A549 (cell line): Measurements from ENCODE around the gene ARHGEF1. TPM values are rescaled to one million over a fixed set of nuclear protein-coding genes. Genes with fewer than 3 reads are reported as not detected.

ENCODE experiments used
- ATAC-seq, 2 experiments: fragments of 200-7000 bp in 1 of 2; fragments of >200 bp in 1 of 2; cut with Nextera tagmentation in 1 of 2; cut with Tn5 transposase in 1 of 2; 3 replicates each; pipeline versions ENCODE4 v1.8.0 to v1.9.1; 2018 to 2020; ENCODE audit warnings: mild to moderate bottlenecking in 1 of 2, moderate library complexity in 1 of 2
- CTCF ChIA-PET: fragments of 300-600 bp; sonication (Branson Sonifier 250); formaldehyde crosslinking; extraction: SDS; loops from one replicate; lab custom pipeline; 2021; ENCODE audit warnings: antibody characterized with exemption, inconsistent platforms; lab: Yijun Ruan, JAX
- POLR2A ChIA-PET: fragments of 350-600 bp; formaldehyde crosslinking; extraction: SDS; loops from one replicate; lab custom pipeline; 2021; ENCODE audit warnings: antibody characterized with exemption, inconsistent platforms; lab: Yijun Ruan, JAX
- DNase-seq, 2 experiments: peaks; one replicate each; pipeline versions ENCODE4 v3.0.0 to v3.0.0-alpha.2; 2011 to 2016; ENCODE audit warnings: low read depth in 1 of 2, low spot score in 1 of 2
- FAIRE-seq: peaks from 2 replicates; lab custom pipeline; 2011; peaks lifted over from hg19 to GRCh38; lab: Jason Lieb, UNC
- H3K27ac ChIP-seq, 2 experiments: fragments of >200 bp; sonication (Bioruptor Twin); formaldehyde crosslinking; 3 replicates each; pipeline ENCODE4 v1.5.1; 2016 to 2017
- H3K4me1 ChIP-seq: fragments of >200 bp; sonication (Bioruptor Twin); formaldehyde crosslinking; 3 replicates; pipeline ENCODE4 v1.6.1; 2016
- H3K4me2 ChIP-seq: fragments of >200 bp; sonication (Bioruptor Twin); formaldehyde crosslinking; 3 replicates; pipeline ENCODE4 v1.6.1; 2016
- H3K4me3 ChIP-seq: fragments of >200 bp; sonication (Bioruptor Twin); formaldehyde crosslinking; 3 replicates; pipeline ENCODE4 v1.5.1; 2016
- H3K9me3 ChIP-seq: fragments of >200 bp; sonication (Bioruptor Twin); formaldehyde crosslinking; 3 replicates; pipeline ENCODE4 v1.6.1; 2016
- ATOH8 ChIP-seq: fragments of 250-450 bp; sonication (Bioruptor Pico); IDR thresholded peaks from 2 replicates; pipeline ENCODE4 v1.5.0; 2020; ENCODE audit warnings: low read depth, mild to moderate bottlenecking, moderate library complexity
- BCL3 ChIP-seq: fragments of >200 bp; sonication (Bioruptor Twin); formaldehyde crosslinking; IDR thresholded peaks from 3 replicates; pipeline ENCODE4 v1.6.1; 2016
- CBX8 ChIP-seq: fragments of 200-600 bp; sonication (generic); IDR thresholded peaks from 2 replicates; pipeline ENCODE4 v1.6.1; 2016
- CHD2 ChIP-seq: fragments of 150-350 bp; IDR thresholded peaks from 2 replicates; pipeline ENCODE4 v1.6.1; 2014; ENCODE audit warnings: low read length; ENCODE audit not compliant: partially characterized antibody
- CTCF ChIP-seq: fragments of >200 bp; sonication (Bioruptor Twin); formaldehyde crosslinking; IDR thresholded peaks from 3 replicates; pipeline ENCODE4 v1.5.1; 2016
- EHF ChIP-seq: fragments of 250-450 bp; sonication (Bioruptor Pico); IDR thresholded peaks from 2 replicates; pipeline ENCODE4 v1.5.0; 2020; ENCODE audit warnings: mild to moderate bottlenecking
- EP300 ChIP-seq, 2 experiments: fragments of >200 bp; sonication (Bioruptor Twin); formaldehyde crosslinking; IDR thresholded peaks; 2 replicates in 1 of 2; 3 replicates in 1 of 2; pipeline ENCODE4 v1.6.1; 2016 to 2017
- FOSB ChIP-seq: fragments of 250-450 bp; sonication (Bioruptor Pico); IDR thresholded peaks from 2 replicates; pipeline ENCODE4 v1.5.0; 2020; ENCODE audit warnings: mild to moderate bottlenecking, moderate library complexity
- FOSL2 ChIP-seq, 2 experiments: fragments of 450-650 bp in 1 of 2; fragments of >200 bp in 1 of 2; sonication (Bioruptor Twin) in 1 of 2; formaldehyde crosslinking; IDR thresholded peaks; 2 replicates each; pipeline versions ENCODE4 v1.5.0 to v1.6.1; 2016 to 2020; ENCODE audit warnings: mild to moderate bottlenecking in 1 of 2, moderate library complexity in 1 of 2
- HDAC2 ChIP-seq: fragments of 200-600 bp; sonication (generic); IDR thresholded peaks from 2 replicates; pipeline ENCODE4 v1.6.1; 2016
- HEYL ChIP-seq: fragments of 250-450 bp; sonication (Bioruptor Pico); IDR thresholded peaks from 2 replicates; pipeline ENCODE4 v1.8.0; 2021; ENCODE audit warnings: mild to moderate bottlenecking, moderate library complexity
- HOXA7 ChIP-seq: fragments of 250-450 bp; sonication (Bioruptor Pico); IDR thresholded peaks from 2 replicates; pipeline ENCODE4 v1.5.0; 2020; ENCODE audit warnings: mild to moderate bottlenecking, moderate library complexity
- HOXB5 ChIP-seq: fragments of 250-450 bp; sonication (Bioruptor Pico); IDR thresholded peaks from 2 replicates; pipeline ENCODE4 v1.5.0; 2020; ENCODE audit warnings: mild to moderate bottlenecking, moderate library complexity
- JUNB ChIP-seq: fragments of >200 bp; sonication (Bioruptor Twin); formaldehyde crosslinking; IDR thresholded peaks from 2 replicates; pipeline ENCODE4 v1.6.1; 2016
- KDM1A ChIP-seq: fragments of 200-600 bp; sonication (generic); IDR thresholded peaks from 2 replicates; pipeline ENCODE4 v1.6.1; 2016; ENCODE audit warnings: low read depth, mild to moderate bottlenecking
- MYC ChIP-seq: IDR thresholded peaks from 2 replicates; pipeline ENCODE4 v1.6.1; 2012; ENCODE audit warnings: mild to moderate bottlenecking, inconsistent platforms, low read length, improper control_type of control experiment, borderline replicate concordance
- NR3C1 ChIP-seq: fragments of >200 bp; sonication (Bioruptor Twin); formaldehyde crosslinking; IDR thresholded peaks from 3 replicates; pipeline ENCODE4 v1.6.1; 2017
- PBX3 ChIP-seq: IDR thresholded peaks from 2 replicates; pipeline ENCODE4 v1.6.1; 2012
- POLR2AphosphoS2 ChIP-seq: conservative IDR thresholded peaks from 2 replicates; pipeline ENCODE4 v1.6.1; 2012; ENCODE audit warnings: low read length, improper control_type of control experiment, inconsistent platforms
- RARB ChIP-seq: fragments of 250-450 bp; sonication (Bioruptor Pico); IDR thresholded peaks from 2 replicates; pipeline ENCODE4 v1.8.0; 2021; ENCODE audit warnings: mild to moderate bottlenecking, moderate library complexity
- RCOR1 ChIP-seq: fragments of 150-350 bp; IDR thresholded peaks from 2 replicates; pipeline ENCODE4 v1.6.1; 2014; ENCODE audit warnings: antibody characterized with exemption, low read length, low read depth
- RNF2 ChIP-seq: fragments of 200-600 bp; sonication (generic); IDR thresholded peaks from 2 replicates; pipeline ENCODE4 v1.6.1; 2016; ENCODE audit warnings: low read depth, mild to moderate bottlenecking, antibody characterized with exemption, moderate library complexity, borderline replicate concordance
- SREBF2 ChIP-seq: fragments of 450-650 bp; IDR thresholded peaks from 2 replicates; pipeline ENCODE4 v1.6.1; 2014; ENCODE audit warnings: mild to moderate bottlenecking, moderate library complexity
- TFCP2L1 ChIP-seq: fragments of 250-450 bp; sonication (Bioruptor Pico); IDR thresholded peaks from 2 replicates; pipeline ENCODE4 v1.5.0; 2021; ENCODE audit warnings: mild to moderate bottlenecking
- ZC3H11A ChIP-seq: fragments of 450-650 bp; IDR thresholded peaks from 2 replicates; pipeline ENCODE4 v1.6.1; 2014; ENCODE audit warnings: antibody characterized with exemption, mild to moderate bottlenecking
- WGBS: methylation state at CpG from one replicate; pipeline ENCODE4 v1.1.6; 2017; ENCODE audit errors: missing lambda C conversion rate; 5-methylcytosine and 5-hydroxymethylcytosine counted together
- polyA plus RNA-seq, 4 experiments: library from polyadenylated mRNA; depleted of rRNA in 3 of 4; stranded (reverse); fragments of >200 nt; fragmentation: RNase III in 1 of 4; extraction: RNeasy Plus Mini Kit Qiagen cat#74134 plus additional on column Dnase treatment in 1 of 4; gene quantifications; 2 replicates in 3 of 4; 3 replicates in 1 of 4; pipeline ENCODE4 v1.2.3, GENCODE V29; 2011 to 2017
- TF ChIP-seq, protein P1 (sequence below): fragments of 150-350 bp; IDR thresholded peaks from 2 replicates; pipeline ENCODE4 v1.6.1; 2014; ENCODE audit warnings: low read depth, mild to moderate bottlenecking, low read length
- TF ChIP-seq, protein P2 (sequence below): fragments of >200 bp; sonication (Bioruptor Twin); formaldehyde crosslinking; IDR thresholded peaks from 2 replicates; pipeline ENCODE4 v1.6.1; 2016
- TF ChIP-seq, protein P3 (sequence below): fragments of 450-650 bp; IDR thresholded peaks from 2 replicates; pipeline ENCODE4 v1.6.1; 2014; ENCODE audit warnings: antibody characterized with exemption
- TF ChIP-seq, protein P4 (sequence below): IDR thresholded peaks from 2 replicates; pipeline ENCODE4 v1.6.1; 2012

The ARHGEF1 gene
- polyA plus RNA-seq, 2 of the 4 experiments (the other 2 are of a cell fraction): 38.0 to 84.2 TPM

DNA sequence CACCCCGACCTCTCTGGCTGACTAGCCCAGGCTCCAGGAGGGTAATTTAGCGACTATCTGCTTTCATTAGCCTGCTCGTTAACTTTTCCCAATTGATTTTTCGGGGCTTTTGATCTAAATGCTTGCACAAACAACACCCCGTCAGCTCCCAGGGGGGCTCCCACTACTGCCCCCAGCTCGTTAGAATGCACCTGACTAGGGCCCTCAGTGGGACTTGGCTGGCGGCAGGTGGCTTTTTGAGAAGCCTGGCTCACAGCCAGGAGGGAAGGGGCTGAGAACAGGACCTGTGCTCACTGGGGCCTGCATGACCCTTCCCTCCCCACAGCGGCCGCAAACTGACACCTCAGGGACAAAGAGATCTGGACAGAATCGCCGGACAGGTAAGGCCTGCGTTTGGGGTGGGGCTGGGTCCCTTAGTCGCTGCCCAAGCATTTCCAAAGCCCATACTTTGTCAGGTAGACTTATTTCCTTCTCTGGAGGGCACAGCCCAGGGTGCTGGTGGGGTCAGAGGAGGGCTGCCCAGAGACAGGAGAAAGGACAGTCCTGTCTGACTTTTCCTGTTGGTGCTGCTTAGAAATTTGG, 13.5 kb upstream of the ARHGEF1 start:
- no peak for DNase-seq
- H3K4me3 ChIP-seq: no peak overlapping the region
- no peak for FAIRE-seq
- H3K4me2 ChIP-seq: no peak overlapping the region
- ATAC-seq: no peak
- TF ChIP-seq CBX8 (no peak), NR3C1 (no peak), RCOR1 (no peak), EHF (CRISPR knock-in tag) (no peak), CTCF (no peak), ZC3H11A (no peak)
- TF ChIP-seq, protein P1, sequence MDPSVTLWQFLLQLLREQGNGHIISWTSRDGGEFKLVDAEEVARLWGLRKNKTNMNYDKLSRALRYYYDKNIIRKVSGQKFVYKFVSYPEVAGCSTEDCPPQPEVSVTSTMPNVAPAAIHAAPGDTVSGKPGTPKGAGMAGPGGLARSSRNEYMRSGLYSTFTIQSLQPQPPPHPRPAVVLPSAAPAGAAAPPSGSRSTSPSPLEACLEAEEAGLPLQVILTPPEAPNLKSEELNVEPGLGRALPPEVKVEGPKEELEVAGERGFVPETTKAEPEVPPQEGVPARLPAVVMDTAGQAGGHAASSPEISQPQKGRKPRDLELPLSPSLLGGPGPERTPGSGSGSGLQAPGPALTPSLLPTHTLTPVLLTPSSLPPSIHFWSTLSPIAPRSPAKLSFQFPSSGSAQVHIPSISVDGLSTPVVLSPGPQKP: no peak
- no peaks in the 10 kb centered on the region for H3K9me3 ChIP-seq
- 0 out of 6 replicates have a peak overlapping the region, but pooled peaks of 1 of the 2 experiments have one; percentile 5 for H3K27ac ChIP-seq
- ChIA-PET CTCF (interaction anchor here (1.3 to 7.0 kb wide), 3 partner anchors 10 to 165 kb away, joined by 6 to 77 read pairs (median 7); partner anchors contain the start of gene RPS19), POLR2A (interaction anchor here (1.4 to 5.0 kb wide), 3 partner anchors 10 to 15 kb away, joined by 5 to 102 read pairs (median 25); partner anchors contain the start of gene RPS19)
- WGBS: 93% methylated on average over 13 of the region's 13 CpGs
- peaks cover 59% of the 10 kb centered on the region for H3K4me1 ChIP-seq

DNA sequence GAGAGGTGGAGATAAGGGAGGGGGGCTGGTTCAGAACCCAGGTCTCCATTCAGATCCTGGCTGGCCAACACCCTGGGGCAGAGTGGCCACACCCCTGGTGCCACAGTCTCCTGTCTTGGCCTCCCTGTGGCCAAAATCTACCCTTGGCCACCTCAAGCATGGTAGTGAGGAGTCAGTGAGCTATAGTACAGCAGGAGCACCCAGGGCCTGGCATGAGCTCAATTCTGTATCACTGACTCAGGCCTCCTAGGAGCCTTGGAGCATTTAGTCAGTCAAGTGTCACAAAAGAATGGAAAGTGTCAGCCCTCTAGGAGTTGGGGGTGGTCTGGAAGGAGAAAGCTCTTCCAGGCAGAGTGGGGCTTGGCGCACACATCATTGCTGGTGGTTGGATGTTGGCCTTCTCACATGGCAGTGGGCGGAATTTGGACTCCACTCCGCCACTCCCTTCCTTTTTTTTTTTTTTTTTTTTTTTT, 12.5 kb upstream of the ARHGEF1 start:
- CTCF ChIA-PET: interaction anchor here (0.9 to 8.4 kb wide), 7 partner anchors 11 to 87 kb away, joined by 4 to 87 read pairs (median 14); partner anchors contain the start of genes ERFL, RABAC1 and RPS19
- Histone ChIP-seq H3K4me2 (no peak overlapping the region), H3K27ac (0 out of 6 replicates have a peak overlapping the region, but pooled peaks of 1 of the 2 experiments have one; percentile 4), H3K4me1 (peaks cover 49% of the 10 kb centered on the region), H3K9me3 (no peaks in the 10 kb centered on the region), H3K4me3 (no peak overlapping the region)
- DNase-seq (peak in 1 of 2 experiments; percentile 65), ATAC-seq (peak; percentile 7 to 21), FAIRE-seq (no peak)
- WGBS: 86% methylated on average over 3 of the region's 3 CpGs
- POLR2A ChIA-PET: interaction anchor here (0.9 to 5.0 kb wide), 3 partner anchors 11 to 75 kb away, joined by 3 to 102 read pairs (median 5); partner anchors contain the start of gene RPS19
- TF ChIP-seq RARB (CRISPR knock-in tag) (0 out of 2 replicates have a peak, but pooled peaks have one; percentile 43), RCOR1 (no peak), KDM1A (no peak), PBX3 (0 out of 2 replicates have a peak, but pooled peaks have one; percentile 36), FOSL2 (IDR thresholded peaks at IDR 0.05) (no peak), FOSL2 (CRISPR knock-in tag; IDR thresholded peaks at IDR 0.05) (no peak), EP300 (IDR thresholded peaks at IDR 0.05) (no peak), BCL3 (no peak), FOSB (CRISPR knock-in tag) (0 out of 2 replicates have a peak, but pooled peaks have one; percentile 63), POLR2AphosphoS2 (peak; percentile 85; the same call in 1 of the 2 replicates), HOXA7 (CRISPR knock-in tag) (peak; percentile 88), MYC (no peak), ATOH8 (CRISPR knock-in tag) (no peak), HOXB5 (CRISPR knock-in tag) (no peak), CHD2 (no peak), TFCP2L1 (CRISPR knock-in tag) (0 out of 2 replicates have a peak, but pooled peaks have one; percentile 70), HEYL (CRISPR knock-in tag) (no peak), RNF2 (no peak), JUNB (no peak), SREBF2 (no peak), HDAC2 (no peak)
- TF ChIP-seq, protein P2, sequence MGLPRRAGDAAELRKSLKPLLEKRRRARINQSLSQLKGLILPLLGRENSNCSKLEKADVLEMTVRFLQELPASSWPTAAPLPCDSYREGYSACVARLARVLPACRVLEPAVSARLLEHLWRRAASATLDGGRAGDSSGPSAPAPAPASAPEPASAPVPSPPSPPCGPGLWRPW: no peak
- TF ChIP-seq, protein P3, sequence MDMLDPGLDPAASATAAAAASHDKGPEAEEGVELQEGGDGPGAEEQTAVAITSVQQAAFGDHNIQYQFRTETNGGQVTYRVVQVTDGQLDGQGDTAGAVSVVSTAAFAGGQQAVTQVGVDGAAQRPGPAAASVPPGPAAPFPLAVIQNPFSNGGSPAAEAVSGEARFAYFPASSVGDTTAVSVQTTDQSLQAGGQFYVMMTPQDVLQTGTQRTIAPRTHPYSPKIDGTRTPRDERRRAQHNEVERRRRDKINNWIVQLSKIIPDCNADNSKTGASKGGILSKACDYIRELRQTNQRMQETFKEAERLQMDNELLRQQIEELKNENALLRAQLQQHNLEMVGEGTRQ: no peak
- TF ChIP-seq, protein P4, sequence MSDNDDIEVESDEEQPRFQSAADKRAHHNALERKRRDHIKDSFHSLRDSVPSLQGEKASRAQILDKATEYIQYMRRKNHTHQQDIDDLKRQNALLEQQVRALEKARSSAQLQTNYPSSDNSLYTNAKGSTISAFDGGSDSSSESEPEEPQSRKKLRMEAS: no peak
